NB4 (cell line): Measurements from ENCODE around the gene VPS26C.

ENCODE experiments used
- CTCF ChIP-seq: IDR thresholded peaks from one replicate; pipeline ENCODE4 v1.5.1; 2012; ENCODE audit warnings: low read depth, low read length
- MAX ChIP-seq: IDR thresholded peaks from 2 replicates; pipeline ENCODE4 v1.6.1; 2011; ENCODE audit warnings: low read depth, low read length
- MYC ChIP-seq: IDR thresholded peaks from 2 replicates; pipeline ENCODE4 v1.6.1; 2011; ENCODE audit warnings: low read depth, low read length
- POLR2A ChIP-seq: IDR thresholded peaks from 2 replicates; pipeline ENCODE4 v1.6.1; 2011; ENCODE audit warnings: mild to moderate bottlenecking; ENCODE audit not compliant: insufficient read length; ENCODE audit errors: extremely low read depth

GRCh38 chr21:37248298-37248697 lies 18.8 kb downstream of the VPS26C start:
- no peak for TF ChIP-seq POLR2A
- TF ChIP-seq CTCF, result no peak
- no peak for TF ChIP-seq MAX
- no peak for TF ChIP-seq MYC
